Lung microvascular endothelial cell (primary cell): Measurements from ENCODE around the gene BNC1. TPM values are rescaled to one million over a fixed set of nuclear protein-coding genes. Genes with fewer than 3 reads are reported as not detected.

Experiments
- DNase-seq, 2 donors: peaks; one replicate each; pipeline versions ENCODE4 v3.0.0 to v3.0.0-alpha.2; 2010; ENCODE audit warnings: low read depth in 2 of 2
- total RNA-seq: library from RNA; depleted of rRNA; stranded (reverse); fragments of >200 nt; gene quantifications from 2 replicates; pipeline ENCODE4 v1.2.1, GENCODE V29; 2014

Gene BNC1, protein sequence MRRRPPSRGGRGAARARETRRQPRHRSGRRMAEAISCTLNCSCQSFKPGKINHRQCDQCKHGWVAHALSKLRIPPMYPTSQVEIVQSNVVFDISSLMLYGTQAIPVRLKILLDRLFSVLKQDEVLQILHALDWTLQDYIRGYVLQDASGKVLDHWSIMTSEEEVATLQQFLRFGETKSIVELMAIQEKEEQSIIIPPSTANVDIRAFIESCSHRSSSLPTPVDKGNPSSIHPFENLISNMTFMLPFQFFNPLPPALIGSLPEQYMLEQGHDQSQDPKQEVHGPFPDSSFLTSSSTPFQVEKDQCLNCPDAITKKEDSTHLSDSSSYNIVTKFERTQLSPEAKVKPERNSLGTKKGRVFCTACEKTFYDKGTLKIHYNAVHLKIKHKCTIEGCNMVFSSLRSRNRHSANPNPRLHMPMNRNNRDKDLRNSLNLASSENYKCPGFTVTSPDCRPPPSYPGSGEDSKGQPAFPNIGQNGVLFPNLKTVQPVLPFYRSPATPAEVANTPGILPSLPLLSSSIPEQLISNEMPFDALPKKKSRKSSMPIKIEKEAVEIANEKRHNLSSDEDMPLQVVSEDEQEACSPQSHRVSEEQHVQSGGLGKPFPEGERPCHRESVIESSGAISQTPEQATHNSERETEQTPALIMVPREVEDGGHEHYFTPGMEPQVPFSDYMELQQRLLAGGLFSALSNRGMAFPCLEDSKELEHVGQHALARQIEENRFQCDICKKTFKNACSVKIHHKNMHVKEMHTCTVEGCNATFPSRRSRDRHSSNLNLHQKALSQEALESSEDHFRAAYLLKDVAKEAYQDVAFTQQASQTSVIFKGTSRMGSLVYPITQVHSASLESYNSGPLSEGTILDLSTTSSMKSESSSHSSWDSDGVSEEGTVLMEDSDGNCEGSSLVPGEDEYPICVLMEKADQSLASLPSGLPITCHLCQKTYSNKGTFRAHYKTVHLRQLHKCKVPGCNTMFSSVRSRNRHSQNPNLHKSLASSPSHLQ
- total RNA-seq: 1.2 and 2.2 TPM in 2 replicates

DNA sequence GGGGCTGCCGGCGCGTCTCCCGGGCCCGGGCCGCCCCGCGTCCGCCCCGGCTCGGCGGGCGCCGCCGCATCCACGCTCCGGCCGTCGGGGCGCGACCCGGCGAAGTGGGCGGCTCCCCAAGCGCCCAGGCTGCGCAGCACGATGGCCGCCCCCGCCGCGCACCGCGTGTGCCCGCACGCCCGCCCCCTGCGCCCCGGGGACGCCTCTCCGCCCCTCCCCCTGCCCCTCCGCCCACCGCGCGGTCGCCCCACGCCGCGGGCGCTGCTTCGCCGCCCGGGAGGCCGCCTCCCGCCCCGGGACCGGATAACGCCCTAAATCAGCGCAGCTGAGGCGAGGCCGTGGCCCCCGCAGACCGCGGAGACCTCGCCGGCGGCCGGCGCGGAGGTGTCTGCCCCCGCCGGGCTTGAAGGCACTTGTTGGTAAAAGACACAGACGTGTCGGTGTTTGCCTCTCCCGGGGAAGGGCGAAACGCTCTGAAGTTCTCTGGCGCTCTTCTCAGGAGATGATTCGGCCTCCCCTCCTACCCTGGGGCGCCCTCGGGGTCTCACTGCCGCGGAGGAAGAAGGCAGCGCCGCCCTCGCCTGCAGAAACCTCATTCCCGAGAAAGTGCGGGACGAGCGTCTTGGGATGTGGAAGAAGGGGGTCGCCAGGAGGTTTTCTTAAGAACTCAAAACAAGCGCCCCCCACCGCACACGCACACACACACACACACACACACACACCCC is at the start of gene BNC1:
BNC1 (minus strand) TSS at position 106 of the 725 bp plus-strand sequence; CDS start at position 70, 36 bp downstream.
- DNase-seq: peak; percentile 25 to 61

DNA sequence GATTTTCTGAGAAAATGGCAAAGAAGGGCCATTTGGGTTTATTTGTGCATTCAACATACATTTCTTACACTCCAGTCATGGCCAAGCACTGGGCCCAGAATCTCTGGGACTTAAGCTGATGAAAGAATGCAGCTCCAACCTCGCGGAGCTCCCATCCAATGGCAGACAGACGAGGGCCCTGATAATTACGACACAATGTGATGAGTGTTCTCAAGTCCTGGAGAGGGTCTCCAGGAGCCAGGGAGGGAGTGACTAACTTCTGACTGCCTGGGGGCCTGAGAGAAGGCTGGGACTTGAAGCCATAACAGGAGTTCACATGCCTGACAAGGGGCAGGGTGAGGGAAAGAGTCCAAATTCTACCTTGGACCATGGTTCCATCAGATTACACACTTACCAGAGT is 42.6 kb upstream of the BNC1 start:
- no peak for DNase-seq

DNA sequence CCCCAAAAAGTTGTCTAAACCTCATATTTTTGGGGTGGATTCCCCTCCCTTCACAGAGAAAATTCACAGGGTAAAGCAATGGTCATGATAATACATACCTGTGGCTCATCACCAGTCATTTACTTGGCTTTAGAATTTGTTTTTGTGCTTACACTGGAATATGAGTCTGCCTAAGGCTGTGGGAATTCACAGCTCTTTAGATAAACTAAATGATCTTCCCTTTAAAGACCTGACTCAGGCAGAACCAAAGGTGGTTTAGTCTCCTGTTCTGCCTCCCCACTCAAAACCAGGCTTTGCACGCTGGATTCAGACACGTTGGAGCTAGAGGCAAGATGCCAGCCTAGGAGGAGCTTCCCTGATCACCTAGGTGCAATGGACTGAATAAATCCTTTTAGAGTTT is 40.3 kb upstream of the BNC1 start:
- DNase-seq: no peak

DNA sequence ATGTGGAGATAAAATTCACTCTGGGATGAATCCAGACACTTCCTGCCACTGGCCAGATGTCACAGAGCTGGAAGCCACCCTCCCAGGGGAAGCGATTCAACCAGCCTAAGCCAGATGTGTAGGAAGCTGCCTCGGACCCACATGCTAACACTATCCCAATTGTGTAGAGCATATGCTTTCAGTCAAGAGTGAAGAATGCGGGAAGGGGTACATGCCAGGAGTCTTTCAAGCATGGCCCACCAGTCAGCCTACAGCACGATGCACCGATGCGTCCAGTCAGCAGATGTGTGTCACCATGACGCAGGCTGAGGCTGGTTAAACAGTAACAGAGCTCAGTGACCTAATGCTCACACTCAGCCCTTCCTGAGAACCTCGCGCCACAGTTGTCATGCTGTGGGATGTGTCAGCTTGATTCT is 38.8 kb upstream of the BNC1 start:
- peak; percentile 50 to 93 for DNase-seq

DNA sequence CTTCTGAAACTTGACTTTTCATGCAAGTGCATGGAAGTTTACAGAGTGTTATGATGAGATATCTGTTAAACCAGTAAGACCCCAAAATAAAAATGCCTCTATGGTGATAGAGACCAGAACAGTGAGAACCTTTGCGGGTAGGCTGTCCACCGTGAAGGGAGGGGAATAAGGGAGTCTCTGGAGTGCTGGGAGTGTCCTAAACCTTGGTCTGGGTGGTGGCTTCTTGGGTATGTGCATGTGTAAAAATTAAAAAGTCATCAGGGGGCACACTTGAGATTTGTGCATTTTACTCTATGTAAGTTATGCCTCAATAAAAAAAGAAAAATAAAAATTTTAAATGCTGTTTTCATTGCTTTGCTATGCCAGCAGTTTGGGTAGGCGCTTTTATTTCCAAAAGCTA is 38.2 kb upstream of the BNC1 start:
- no peak for DNase-seq

DNA sequence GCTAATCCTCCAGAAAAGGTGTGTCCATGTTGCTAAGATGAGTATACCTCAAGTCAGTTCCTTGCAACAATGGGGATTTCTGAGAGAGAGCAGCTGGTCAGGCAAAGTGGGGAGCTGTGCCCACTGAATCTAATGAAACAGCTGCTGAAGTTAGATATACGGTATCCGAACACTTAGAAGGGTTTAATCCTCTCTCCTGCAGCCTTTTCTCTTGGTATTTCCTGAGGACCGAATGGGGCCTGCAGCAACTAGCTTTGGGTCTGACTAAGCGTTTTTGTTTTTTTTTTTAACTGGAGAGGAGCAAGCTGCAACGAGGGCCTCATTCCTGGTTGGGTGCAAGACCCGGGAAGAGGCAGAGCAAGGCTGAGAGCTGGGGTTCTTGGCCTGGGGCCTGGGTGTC is 37.6 kb upstream of the BNC1 start:
- peak in 1 of 2 donors; percentile 30 for DNase-seq

DNA sequence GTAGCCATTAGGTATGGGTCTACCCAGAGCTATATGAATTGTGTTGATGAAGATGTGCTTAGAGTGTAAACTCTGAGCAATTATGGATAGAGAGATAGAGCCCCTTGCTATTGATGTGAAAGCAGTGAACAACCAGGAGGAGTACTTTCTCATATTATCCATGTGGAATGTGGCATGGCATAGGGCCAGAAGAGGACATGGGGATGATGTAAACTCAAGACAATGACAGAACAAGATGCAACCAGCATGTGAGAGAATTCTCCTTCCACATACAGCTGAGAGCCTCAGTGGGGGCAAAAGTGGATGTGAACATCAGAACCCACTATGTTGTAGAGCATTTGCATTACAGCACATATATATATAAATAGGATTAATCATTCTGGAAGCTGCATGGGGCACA is 36.4 kb upstream of the BNC1 start:
- peak in 1 of 2 donors; percentile 26 for DNase-seq

DNA sequence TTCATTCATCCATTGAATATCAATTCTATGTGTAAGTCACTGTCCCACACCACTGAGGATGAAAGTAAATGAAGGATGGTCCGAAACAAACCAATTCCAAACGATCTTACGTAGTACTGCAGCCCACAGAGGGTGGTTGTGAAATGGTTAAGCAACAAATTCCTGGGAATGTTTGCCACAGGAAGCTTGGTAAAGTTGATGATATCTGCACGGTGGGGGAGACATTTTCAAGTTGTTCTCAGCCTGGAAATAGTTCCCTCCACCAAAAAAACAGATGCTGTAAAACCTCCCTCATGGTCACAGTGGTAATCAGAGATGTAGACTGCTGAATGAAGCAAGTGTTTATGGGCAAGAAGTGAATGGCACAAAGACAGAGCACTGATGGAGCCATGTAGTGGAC is 35.9 kb upstream of the BNC1 start:
- DNase-seq: peak in 1 of 2 donors; percentile 49

DNA sequence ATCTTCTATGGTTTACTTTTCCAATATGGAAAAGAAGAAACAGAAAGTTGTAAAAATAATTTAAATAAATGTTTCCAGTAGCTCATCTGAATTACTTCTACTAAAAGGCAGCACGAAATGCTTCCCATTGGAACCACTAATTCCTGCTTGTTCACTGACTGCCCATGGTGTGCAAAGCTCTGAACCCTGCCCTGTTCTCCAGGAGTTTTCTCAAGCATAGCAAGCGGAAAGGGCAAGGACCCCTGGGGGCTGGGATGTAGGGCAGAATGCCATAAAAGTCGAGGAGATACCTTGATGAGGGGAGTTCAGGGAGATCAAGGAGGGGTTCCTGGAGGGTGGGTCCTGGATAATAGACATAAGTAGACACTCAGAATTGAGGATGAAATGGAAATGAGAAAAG is 35.3 kb upstream of the BNC1 start:
- no peak for DNase-seq

DNA sequence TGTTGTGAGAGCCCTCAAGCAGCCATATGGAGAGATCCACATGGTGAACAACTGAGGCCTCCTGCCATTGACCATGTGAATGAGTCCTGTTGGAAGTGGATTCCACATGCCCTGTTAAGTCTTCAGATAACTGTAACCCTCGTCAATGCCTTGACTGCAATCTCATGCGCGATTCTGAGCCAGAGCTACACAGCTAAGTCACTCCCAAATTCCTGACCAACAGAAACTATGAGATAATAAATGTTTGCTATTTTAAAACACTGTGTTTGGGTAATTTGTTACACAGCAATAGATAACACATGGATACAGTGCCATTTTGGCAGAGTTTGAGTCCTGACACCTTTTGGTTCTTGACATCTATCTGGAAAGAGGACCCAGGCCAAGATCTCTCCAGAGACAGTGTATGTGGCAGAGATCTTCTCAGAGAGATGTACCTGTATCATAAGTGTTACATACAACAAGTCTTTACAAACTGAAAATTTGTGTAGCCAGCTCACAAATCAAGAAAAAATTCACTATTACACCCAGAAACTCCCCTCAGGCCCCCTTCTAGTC is 34.5 kb upstream of the BNC1 start:
- DNase-seq: no peak

DNA sequence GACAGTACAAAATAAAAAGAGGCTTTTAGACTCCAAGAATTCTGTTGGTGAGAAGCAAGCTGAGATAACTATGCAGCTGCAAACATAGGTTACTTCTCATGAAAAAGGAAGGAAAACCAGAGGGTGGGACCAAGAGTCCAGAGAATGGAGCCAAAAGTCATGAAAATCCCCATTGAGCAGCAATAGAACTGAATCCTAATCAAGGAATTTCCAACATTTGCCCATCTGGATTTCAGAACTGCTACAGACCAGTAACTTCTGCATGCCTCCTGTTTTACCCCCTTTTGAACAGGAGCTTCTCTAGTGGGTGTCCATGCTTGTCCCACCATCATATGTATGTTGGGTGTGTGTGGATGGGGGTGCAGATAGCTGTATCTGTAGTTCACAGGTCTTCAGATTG is 33.6 kb upstream of the BNC1 start:
- DNase-seq: no peak

DNA sequence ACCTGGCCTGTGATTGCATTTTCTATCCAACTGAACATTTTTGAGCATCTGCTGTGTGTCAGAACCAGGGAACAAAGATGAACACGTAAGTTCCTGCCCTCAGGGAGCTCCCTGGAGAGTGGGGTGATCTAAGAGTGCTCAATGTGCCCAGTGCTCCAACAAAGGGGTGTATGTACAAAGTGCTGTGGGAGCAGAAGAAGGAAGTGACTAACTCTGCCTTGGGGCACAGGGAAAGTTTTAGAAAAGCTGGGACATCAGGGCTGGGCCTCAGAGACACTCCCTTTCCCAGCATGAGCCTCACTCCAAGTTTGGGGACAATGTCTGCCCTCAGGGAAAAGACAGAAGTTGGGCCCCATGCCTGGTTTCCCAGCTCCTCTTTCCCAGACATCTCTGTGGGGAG is 27.6 kb upstream of the BNC1 start:
- DNase-seq: no peak

DNA sequence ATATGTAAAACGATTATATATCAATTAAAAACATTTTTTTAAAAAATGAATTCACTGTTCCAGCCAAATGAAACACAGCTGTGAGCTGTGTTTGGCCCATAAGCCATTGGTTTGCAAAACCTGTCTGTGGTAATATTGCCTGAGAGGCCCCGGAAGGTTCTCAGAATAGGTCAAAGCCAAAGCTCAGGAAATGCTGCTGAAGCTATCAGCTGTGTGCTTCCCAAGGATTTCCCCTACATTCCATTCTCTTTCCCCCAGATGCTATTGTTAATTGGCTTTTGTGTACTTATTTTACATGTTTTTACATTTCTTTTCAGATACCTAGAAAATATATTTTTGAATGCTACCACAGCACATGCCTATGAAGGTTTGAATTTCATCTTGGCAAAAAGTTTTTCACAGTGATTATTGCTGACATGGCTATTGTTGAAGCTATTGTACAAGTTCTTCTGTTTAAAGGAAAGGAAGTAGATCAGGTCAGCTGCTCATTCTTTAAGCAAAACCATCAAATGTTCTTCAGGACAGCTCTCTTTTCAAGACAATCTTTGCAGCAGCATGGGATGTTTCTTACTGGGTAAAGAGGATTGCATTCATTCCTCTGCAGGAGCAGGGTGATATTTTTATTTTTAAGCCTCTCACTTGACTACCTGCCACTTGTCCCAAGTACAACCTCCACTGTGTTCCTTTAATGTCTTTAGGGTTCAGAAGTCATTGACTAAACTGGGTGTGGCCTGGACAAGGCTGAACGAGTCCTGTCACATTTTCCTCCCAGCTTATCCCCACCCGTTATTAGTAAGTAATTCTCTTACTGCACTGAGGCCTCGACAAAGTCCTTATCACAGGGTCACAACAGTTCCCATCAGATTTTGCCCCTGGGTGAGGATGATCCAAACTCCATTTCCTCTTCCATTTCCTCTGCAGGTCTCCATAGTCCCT is 26.3 kb upstream of the BNC1 start:
- DNase-seq: peak; percentile 36 to 85

DNA sequence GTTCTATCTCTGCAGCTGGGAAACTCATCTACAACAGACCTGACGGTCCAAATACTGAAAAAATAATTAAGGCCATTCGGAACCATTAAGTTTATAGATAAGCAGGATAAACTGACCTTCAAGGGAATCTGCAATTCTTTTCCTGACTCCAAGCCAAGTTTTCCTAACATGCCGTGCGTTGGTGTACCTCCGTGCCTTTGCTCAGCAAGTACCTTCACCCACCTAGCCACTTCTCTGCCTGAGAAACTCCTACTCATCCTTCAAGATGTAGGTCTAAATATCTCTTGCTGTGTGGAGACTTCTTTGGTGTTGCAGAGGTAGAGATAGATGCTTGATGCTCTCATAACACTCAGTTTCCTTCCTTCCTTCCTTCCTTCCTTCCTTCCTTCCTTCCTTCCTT is 24.2 kb upstream of the BNC1 start:
- DNase-seq: no peak

DNA sequence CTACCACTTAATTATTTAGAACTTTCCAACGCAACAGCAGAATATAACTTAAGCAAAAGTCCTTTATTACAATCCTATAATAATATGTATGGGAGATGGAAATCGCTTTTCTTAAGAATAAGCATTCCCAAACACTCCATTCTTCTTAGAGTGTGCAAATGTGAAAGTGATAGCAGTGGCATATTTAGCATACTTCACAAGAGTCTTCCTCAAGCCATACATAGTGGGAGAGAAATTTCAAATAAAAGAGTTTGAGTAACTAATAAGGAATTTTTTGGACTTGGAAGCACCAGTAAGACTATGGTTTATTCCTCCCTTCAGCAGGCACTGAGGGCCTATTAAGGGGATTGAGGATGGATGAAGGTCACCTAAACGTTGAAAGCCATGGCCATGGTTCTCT is 22.1 kb upstream of the BNC1 start:
- no peak for DNase-seq

DNA sequence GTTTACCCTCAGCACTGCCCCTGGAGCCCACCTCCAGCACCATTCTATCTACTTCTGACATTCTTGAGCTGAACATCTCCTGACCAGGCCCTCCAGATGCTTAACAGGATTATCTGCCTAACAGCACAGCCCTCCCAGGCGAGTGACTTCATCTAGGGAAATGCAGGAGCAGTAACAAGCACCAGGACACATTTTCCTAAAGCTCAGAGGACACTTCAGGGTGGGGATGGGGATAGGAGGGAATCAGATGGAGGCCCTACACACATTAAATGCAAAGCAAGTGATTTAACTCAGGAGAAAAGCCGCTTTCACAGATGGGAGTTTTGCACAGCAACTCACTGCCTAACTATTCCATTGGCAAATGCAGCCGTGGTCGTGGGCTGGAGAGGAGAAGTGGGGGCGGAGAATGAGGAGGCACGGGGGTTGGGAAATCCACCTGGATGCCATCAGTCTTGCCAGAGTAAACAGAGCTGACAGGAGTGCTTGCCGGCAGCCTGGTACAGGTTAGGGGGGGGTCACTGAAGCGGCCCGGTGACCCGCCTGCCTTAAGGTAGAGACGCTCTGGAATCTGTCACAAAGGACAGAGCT is 21.3 kb upstream of the BNC1 start:
- DNase-seq: peak in 1 of 2 donors; percentile 33

DNA sequence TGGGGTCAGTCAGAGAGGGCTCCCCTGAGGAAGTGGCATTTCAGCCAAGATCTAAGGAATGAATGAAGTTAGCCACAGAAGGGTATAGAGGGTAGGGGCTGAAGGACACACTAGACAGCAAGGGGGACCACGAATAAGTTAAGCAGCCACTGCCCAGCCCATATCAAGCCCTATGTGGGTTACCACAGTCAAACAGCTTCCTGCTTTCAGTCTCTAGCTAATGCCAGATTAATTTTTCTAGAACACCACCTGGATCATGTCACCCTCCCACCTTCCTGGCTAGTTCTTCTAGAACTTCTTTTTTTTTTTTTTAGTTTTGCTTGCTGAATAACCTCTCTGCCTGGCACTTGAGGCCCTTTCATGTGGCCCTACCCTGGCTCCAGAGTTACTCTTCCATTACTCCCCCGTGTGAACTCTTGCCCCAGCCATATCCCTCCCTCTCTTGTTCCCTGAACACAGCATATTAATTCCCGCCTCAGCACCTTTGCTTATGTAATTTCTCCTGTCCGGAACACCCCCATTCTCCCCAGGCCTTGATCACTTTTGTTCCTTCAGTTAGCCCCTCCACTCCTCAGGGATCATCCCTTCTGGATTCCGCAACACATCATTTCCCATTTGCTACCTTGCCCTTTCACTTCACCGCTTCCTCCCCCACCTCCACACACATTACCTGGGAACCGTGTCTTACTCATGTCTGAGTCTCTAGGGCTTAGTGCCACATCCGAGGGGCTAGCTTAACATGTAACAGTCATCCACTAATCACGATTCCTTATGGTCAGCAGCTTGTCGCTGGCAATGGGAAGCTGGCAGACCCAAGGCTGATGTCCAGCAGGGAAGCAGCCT is 20.6 kb upstream of the BNC1 start:
- peak in 1 of 2 donors; percentile 26 for DNase-seq

DNA sequence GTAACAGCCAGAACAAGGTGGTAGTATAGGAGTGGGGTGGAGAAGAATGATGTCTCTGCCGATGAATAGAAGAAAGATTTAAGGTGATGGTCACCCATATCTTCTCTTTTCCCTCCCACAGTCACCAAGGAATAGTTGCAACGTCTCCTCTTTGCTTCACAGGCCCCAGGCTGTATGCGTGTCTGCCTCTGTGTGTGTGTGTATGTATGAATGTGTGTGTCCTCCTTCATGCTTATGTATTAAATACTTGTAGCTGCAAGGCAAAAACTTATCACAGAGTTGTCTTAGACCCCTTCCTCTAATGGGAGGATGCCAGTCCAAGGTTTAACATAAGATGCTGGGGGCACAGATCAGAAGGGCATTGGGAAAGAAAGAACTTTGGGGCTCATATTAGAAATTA is 19.1 kb upstream of the BNC1 start:
- DNase-seq: no peak

DNA sequence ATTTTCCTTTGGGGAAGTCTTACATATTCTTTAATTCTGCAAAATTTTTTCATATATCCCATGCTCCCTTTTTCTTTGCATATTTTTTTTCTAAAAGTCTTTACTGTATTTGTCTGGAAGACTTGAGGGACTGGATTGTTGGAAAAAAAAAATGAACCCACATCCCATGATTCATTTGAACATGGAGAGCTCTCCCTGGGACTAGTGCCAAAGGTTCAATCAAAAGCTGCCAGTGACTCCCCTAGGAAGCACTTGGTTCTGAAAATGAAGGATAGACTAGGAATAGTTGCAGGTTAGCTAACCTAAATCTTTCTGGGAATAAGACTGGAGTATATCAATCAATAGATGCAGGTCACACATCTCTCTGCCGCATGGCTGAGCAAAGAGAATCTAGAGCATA is 16.4 kb upstream of the BNC1 start:
- peak in 1 of 2 donors; percentile 82 for DNase-seq
